Liver (tissue), 9 donors: ENCODE results near the gene DZIP1. TPM values are rescaled to one million over a fixed set of nuclear protein-coding genes. Genes with fewer than 3 reads are reported as not detected.

Experiments
- DNase-seq: peaks from one replicate; pipeline ENCODE4 v3.0.0-alpha.2; 2017; ENCODE audit warnings: low spot score
- H3K27ac ChIP-seq, 2 donors: one replicate each; pipeline ENCODE4 v1.7.0; 2013; ENCODE audit warnings: inconsistent platforms in 2 of 2, low read length in 2 of 2, control low read depth in 1 of 2, low read depth in 1 of 2, mild to moderate bottlenecking in 1 of 2
- H3K27me3 ChIP-seq, 4 donors: one replicate each; pipeline versions ENCODE4 v1.6.1 to v1.7.0; 2013; ENCODE audit warnings: low read length in 3 of 4, inconsistent platforms in 1 of 4, mild to moderate bottlenecking in 1 of 4, moderate library complexity in 1 of 4; ENCODE audit not compliant: control insufficient read depth in 4 of 4, insufficient read depth in 4 of 4
- H3K36me3 ChIP-seq, 4 donors: one replicate each; pipeline versions ENCODE4 v1.6.1 to v1.7.0; 2013; ENCODE audit warnings: low read length in 3 of 4, mild to moderate bottlenecking in 3 of 4, low read depth in 1 of 4, moderate library complexity in 1 of 4; ENCODE audit not compliant: control insufficient read depth in 4 of 4, insufficient read depth in 3 of 4
- H3K4me1 ChIP-seq, 4 donors: one replicate each; pipeline versions ENCODE4 v1.6.1 to v1.7.0; 2013; ENCODE audit warnings: low read length in 3 of 4, mild to moderate bottlenecking in 3 of 4, moderate library complexity in 1 of 4; ENCODE audit not compliant: control insufficient read depth in 4 of 4, insufficient read depth in 4 of 4
- H3K4me3 ChIP-seq, 3 donors: one replicate each; pipeline versions ENCODE4 v1.6.1 to v1.7.0; 2013; ENCODE audit warnings: low read length in 3 of 3, control low read depth in 1 of 3, low read depth in 1 of 3, mild to moderate bottlenecking in 1 of 3
- H3K9ac ChIP-seq, 2 donors: one replicate each; pipeline ENCODE4 v1.7.0; 2013; ENCODE audit warnings: low read length in 2 of 2, mild to moderate bottlenecking in 2 of 2, moderate library complexity in 2 of 2, control low read depth in 1 of 2, low read depth in 1 of 2
- H3K9me3 ChIP-seq, 4 donors: one replicate each; pipeline versions ENCODE4 v1.6.1 to v1.7.0; 2013; ENCODE audit warnings: low read length in 3 of 4; ENCODE audit not compliant: control insufficient read depth in 4 of 4
- ATF3 ChIP-seq: IDR thresholded peaks from 2 replicates; pipeline ENCODE4 v1.6.1; 2016; ENCODE audit warnings: antibody characterized with exemption
- CTCF ChIP-seq: fragments of 150-350 bp; IDR thresholded peaks from 2 replicates; pipeline ENCODE4 v1.5.1; 2017; ENCODE audit warnings: improper control_type of control experiment, low read depth, low read length; ENCODE audit not compliant: missing input control
- EGR1 ChIP-seq, 2 donors: IDR thresholded peaks; 2 replicates each; pipeline ENCODE4 v1.6.1; 2016 to 2018; ENCODE audit warnings: antibody characterized with exemption in 2 of 2, low read depth in 2 of 2
- FOXA1 ChIP-seq: IDR thresholded peaks from 2 replicates; pipeline ENCODE4 v1.6.1; 2016; ENCODE audit warnings: antibody characterized with exemption
- GABPA ChIP-seq, 2 donors: IDR thresholded peaks in 1 of 2; conservative IDR thresholded peaks in 1 of 2; 2 replicates each; pipeline ENCODE4 v1.6.1; 2016; ENCODE audit warnings: antibody characterized with exemption in 2 of 2, mild to moderate bottlenecking in 1 of 2, moderate library complexity in 1 of 2
- HNF4A ChIP-seq, 2 donors: conservative IDR thresholded peaks; 2 replicates each; pipeline ENCODE4 v1.6.1; 2016; ENCODE audit warnings: antibody characterized with exemption in 2 of 2, mild to moderate bottlenecking in 2 of 2
- JUND ChIP-seq, 2 donors: IDR thresholded peaks; 2 replicates each; pipeline ENCODE4 v1.6.1; 2016; ENCODE audit warnings: antibody characterized with exemption in 2 of 2
- MAX ChIP-seq: IDR thresholded peaks from 2 replicates; pipeline ENCODE4 v1.6.1; 2016; ENCODE audit warnings: antibody characterized with exemption
- NR2F2 ChIP-seq: IDR thresholded peaks from 2 replicates; pipeline ENCODE4 v1.6.1; 2016; ENCODE audit warnings: antibody characterized with exemption
- RAD21 ChIP-seq, 2 donors: IDR thresholded peaks; 2 replicates each; pipeline ENCODE4 v1.6.1; 2016; ENCODE audit warnings: antibody characterized with exemption in 2 of 2, mild to moderate bottlenecking in 2 of 2
- REST ChIP-seq: IDR thresholded peaks from 2 replicates; pipeline ENCODE4 v1.6.1; 2016; ENCODE audit warnings: antibody characterized with exemption, mild to moderate bottlenecking
- RXRA ChIP-seq, 2 donors: IDR thresholded peaks; 2 replicates each; pipeline ENCODE4 v1.6.1; 2017 to 2018; ENCODE audit warnings: antibody characterized with exemption in 2 of 2, mild to moderate bottlenecking in 1 of 2
- SP1 ChIP-seq: IDR thresholded peaks from 2 replicates; pipeline ENCODE4 v1.6.1; 2018; ENCODE audit warnings: antibody characterized with exemption, mild to moderate bottlenecking
- TAF1 ChIP-seq: conservative IDR thresholded peaks from 2 replicates; pipeline ENCODE4 v1.6.1; 2016; ENCODE audit warnings: antibody characterized with exemption, mild to moderate bottlenecking
- YY1 ChIP-seq: IDR thresholded peaks from 2 replicates; pipeline ENCODE4 v1.6.1; 2016; ENCODE audit warnings: antibody characterized with exemption, mild to moderate bottlenecking
- ZBTB33 ChIP-seq: IDR thresholded peaks from 2 replicates; pipeline ENCODE4 v1.6.1; 2016; ENCODE audit warnings: antibody characterized with exemption
- WGBS: extraction: QIAGEN DNeasy Blood & Tissue Kit; methylation state at CpG from one replicate; pipeline ENCODE4 v1.1.7; 2013; 5-methylcytosine and 5-hydroxymethylcytosine counted together
- polyA plus RNA-seq, 2 donors: library from polyadenylated mRNA; stranded (reverse) in 1 of 2; unstranded in 1 of 2; fragments of 200-250 nt in 1 of 2; fragments of >200 nt in 1 of 2; fragmentation: Nextera tagmentation in 1 of 2; extraction: Ambion mirVana in 1 of 2; gene quantifications; one replicate each; pipeline versions ENCODE4 v1.2.1 to v1.2.3, GENCODE V29; 2013 to 2015
- total RNA-seq, 2 donors: library from RNA; depleted of rRNA; stranded (reverse); fragments of >200 nt; gene quantifications; one replicate each; pipeline ENCODE4 v1.2.3, GENCODE V29; 2014
- donor health status: healthy.
- donor health status: healthy.
- donor health status: healthy.
- donor health status: healthy.
- donor health status: healthy.

Gene DZIP1
- total and polyA plus RNA-seq, 4 donors: 0.46 to 2.0 (median 1.3) TPM

GRCh38 chr13:95624020-95624419 is 20.5 kb downstream of the DZIP1 start:
- WGBS: 11% methylated on average over 5 of the region's 5 CpGs
- H3K4me1 ChIP-seq: peaks cover 0 to 2% (median 0%) of the 10 kb centered on the region in 4 donors
- DNase-seq: no peak
- no peak overlapping the region for H3K4me3 ChIP-seq
- TF ChIP-seq JUND (IDR thresholded peaks at IDR 0.05): no peak
- peak; percentile 50 for TF ChIP-seq CTCF
- TF ChIP-seq RAD21 (IDR thresholded peaks at IDR 0.05): peak; percentile 89 to 91
- TF ChIP-seq FOXA1: no peak
- no peak for TF ChIP-seq MAX
- no peaks in the 10 kb centered on the region for H3K27me3 ChIP-seq
- H3K36me3 ChIP-seq: no peaks in the 10 kb centered on the region
- no peaks in the 10 kb centered on the region for H3K9me3 ChIP-seq
- no peak overlapping the region for H3K27ac ChIP-seq
- no peak overlapping the region for H3K9ac ChIP-seq

- WGBS: 47% methylated on average over 5 of the region's 5 CpGs
- Histone ChIP-seq H3K27ac (no peak overlapping the region), H3K4me3 (no peak overlapping the region), H3K4me1 (peaks cover 0 to 2% (median 0%) of the 10 kb centered on the region in 4 donors), H3K9ac (no peak overlapping the region), H3K9me3 (no peaks in the 10 kb centered on the region), H3K27me3 (no peaks in the 10 kb centered on the region), H3K36me3 (no peaks in the 10 kb centered on the region)
- TF ChIP-seq NR2F2: no peak
- no peak for TF ChIP-seq CTCF
- TF ChIP-seq HNF4A (conservative IDR thresholded peaks at IDR 0.05): no peak
- no peak for TF ChIP-seq SP1
- TF ChIP-seq EGR1 (IDR thresholded peaks at IDR 0.05; ENCODE audit: low read depth in 2 of 2): no peak
- TF ChIP-seq TAF1: no peak
- no peak for TF ChIP-seq MAX
- TF ChIP-seq REST: no peak
- TF ChIP-seq RXRA (IDR thresholded peaks at IDR 0.05): no peak
- no peak for TF ChIP-seq ZBTB33
- TF ChIP-seq YY1: no peak
- TF ChIP-seq ATF3: no peak
- no peak for TF ChIP-seq GABPA (IDR thresholded peaks at IDR 0.05 in 1 of 2, conservative IDR thresholded peaks at IDR 0.05 in 1 of 2)
- no peak for DNase-seq
Measured at GRCh38 chr13:95623141-95623540, 21.4 kb downstream of the DZIP1 start.
